ENCODE measurements around the gene SEC24C. TPM values are rescaled to one million over a fixed set of nuclear protein-coding genes. Genes with fewer than 3 reads are reported as not detected.

SEC24C gene
- total and polyA plus RNA-seq, 2 of the 4 experiments (the other 2 are of a cell fraction), result 74.2 to 88.9 TPM

DNA sequence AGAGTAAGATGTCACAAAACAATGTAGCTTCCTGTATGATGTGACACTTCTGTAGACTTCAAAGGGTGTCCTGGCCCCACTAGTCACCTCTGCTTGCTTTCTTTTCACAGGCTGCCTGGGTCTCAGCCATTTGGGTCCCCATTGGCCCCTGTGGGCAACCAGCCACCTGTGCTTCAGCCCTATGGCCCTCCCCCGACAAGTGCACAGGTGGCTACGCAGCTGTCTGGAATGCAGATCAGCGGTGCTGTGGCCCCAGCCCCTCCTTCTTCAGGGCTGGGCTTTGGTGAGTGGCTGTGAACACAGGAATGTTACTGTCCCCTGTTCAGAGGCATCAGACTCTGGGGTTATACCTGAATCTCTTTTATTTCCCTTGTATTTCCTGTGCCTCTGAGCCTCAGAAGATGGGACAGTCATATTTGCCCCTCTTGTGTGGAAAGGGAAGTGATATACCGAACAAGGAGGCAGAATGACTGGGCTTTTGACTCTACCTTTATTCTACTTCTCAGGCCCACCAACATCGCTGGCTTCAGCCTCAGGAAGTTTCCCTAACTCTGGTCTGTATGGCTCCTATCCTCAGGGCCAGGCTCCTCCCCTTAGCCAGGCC lies 15.4 kb downstream of the SEC24C start:
- CTCF ChIA-PET, result no interaction called here

More for the DNA sequence above, 15.4 kb downstream of the SEC24C start:
- dilution Hi-C loops (cut with HindIII; ENCODE audit: low sequenced_read_pairs, unreplicated experiment) (no loop called here), intact Hi-C loops (cut with micrococcal nuclease) (no loop called here), in situ Hi-C loops (cut with MboI; ENCODE audit: low sequenced_read_pairs) (no loop called here)
- H2AK5ac ChIP-seq (ENCODE audit: low read depth, low read length), result no peak overlapping the region
- no peaks in the 10 kb centered on the region for H3K9me3 ChIP-seq (ENCODE audit: control insufficient read depth, insufficient read depth, low read length)
- H3K27ac ChIP-seq (ENCODE audit: insufficient read depth, low read length), result no peak overlapping the region
- no peak for ATAC-seq (ENCODE audit: low read depth)
- no peak overlapping the region for H3K56ac ChIP-seq (ENCODE audit: extremely low read depth, insufficient read depth, low read length)
- peaks cover 50 to 79% of the 10 kb centered on the region in 2 experiments for H3K79me1 ChIP-seq (ENCODE audit: low read depth in 1 of 2, low read length in 2 of 2)
- no peak overlapping the region for H4K91ac ChIP-seq (ENCODE audit: insufficient read depth, low read depth, low read length)
- H3K4me2 ChIP-seq (ENCODE audit: low read depth, low read length), result no peak overlapping the region
- no peak overlapping the region for H4K5ac ChIP-seq (ENCODE audit: low read depth, low read length)
- BruUV-seq (replicated peaks), result no TSS peak
- no peak overlapping the region for H3K23ac ChIP-seq (ENCODE audit: low read depth, low read length)
- POLR2A ChIA-PET (ENCODE audit: unreplicated experiment), result no interaction called here
- H2BK15ac ChIP-seq (ENCODE audit: low read depth, low read length), result no peak overlapping the region
- peaks cover 21% of the 10 kb centered on the region for H3K9me1 ChIP-seq (ENCODE audit: insufficient read depth, low read length)
- no peak overlapping the region for H4K8ac ChIP-seq (ENCODE audit: low read depth in 2 of 2, low read length in 2 of 2)
- peaks cover 44% of the 10 kb centered on the region for H4K20me1 ChIP-seq (ENCODE audit: insufficient read depth, low read length)
- H2BK120ac ChIP-seq (ENCODE audit: low read depth, low read length), result no peak overlapping the region
- no peak overlapping the region for H3K18ac ChIP-seq (ENCODE audit: low read depth, low read length)
- H3K9ac ChIP-seq (ENCODE audit: low read depth, low read length), result no peak overlapping the region
- no peak overlapping the region for H3K4ac ChIP-seq (ENCODE audit: low read depth, low read length)
- H2AK9ac ChIP-seq (replicated peaks; ENCODE audit: low read depth, low read length, poor library complexity), result no peak overlapping the region
- no peak overlapping the region for H2BK20ac ChIP-seq (ENCODE audit: low read depth, low read length)
- no peak overlapping the region for H3K4me3 ChIP-seq (ENCODE audit: insufficient read depth, low read depth, low read length)
- H3K36me3 ChIP-seq (ENCODE audit: control insufficient read depth, insufficient read depth, low read length), result peaks cover 49% of the 10 kb centered on the region
- H3K14ac ChIP-seq (replicated peaks; ENCODE audit: low read depth, low read length), result no peak overlapping the region
- H2BK5ac ChIP-seq (ENCODE audit: low read depth, low read length, poor library complexity, severe bottlenecking), result no peak overlapping the region
- H3K27me3 ChIP-seq (ENCODE audit: control insufficient read depth, insufficient read depth, low read length), result no peaks in the 10 kb centered on the region
- WGBS, 2 experiments (ENCODE audit: extremely low coverage in 2 of 2, insufficient read length in 1 of 2), result 77% methylated on average over 4 of the region's 5 CpGs; no CpG with 5 or more reads in 1 of the 2 experiments
- no peak overlapping the region for H2AFZ ChIP-seq (replicated peaks; ENCODE audit: low read length, poor library complexity)
- TF ChIP-seq BHLHE40 (IDR thresholded peaks at IDR 0.05; ENCODE audit: low read depth, low read length) (no peak), RCOR1 (IDR thresholded peaks at IDR 0.05; ENCODE audit: insufficient replicate concordance, low read length) (no peak), RAD21 (IDR thresholded peaks at IDR 0.05; ENCODE audit: low read length) (no peak), RFX5 (IDR thresholded peaks at IDR 0.05; ENCODE audit: low read depth, low read length) (no peak), CEBPB (IDR thresholded peaks at IDR 0.05; ENCODE audit: low read depth, low read length) (no peak), NFE2L2 (IDR thresholded peaks at IDR 0.05; ENCODE audit: low read depth, low read length) (no peak), POLR2A (IDR thresholded peaks at IDR 0.05; ENCODE audit: low read depth, low read length) (no peak), CHD1 (IDR thresholded peaks at IDR 0.05; ENCODE audit: low read depth, low read length) (no peak), FOS (IDR thresholded peaks at IDR 0.05; ENCODE audit: low read depth, low read length) (no peak), SMC3 (IDR thresholded peaks at IDR 0.05; ENCODE audit: low read depth, low read length) (no peak), MAFK (IDR thresholded peaks at IDR 0.05; ENCODE audit: low read depth, low read length) (no peak), MXI1 (IDR thresholded peaks at IDR 0.05; ENCODE audit: borderline replicate concordance, low read depth, low read length) (no peak), MAZ (IDR thresholded peaks at IDR 0.05; ENCODE audit: borderline replicate concordance, low read depth, low read length) (no peak)
- TF ChIP-seq, protein P1, sequence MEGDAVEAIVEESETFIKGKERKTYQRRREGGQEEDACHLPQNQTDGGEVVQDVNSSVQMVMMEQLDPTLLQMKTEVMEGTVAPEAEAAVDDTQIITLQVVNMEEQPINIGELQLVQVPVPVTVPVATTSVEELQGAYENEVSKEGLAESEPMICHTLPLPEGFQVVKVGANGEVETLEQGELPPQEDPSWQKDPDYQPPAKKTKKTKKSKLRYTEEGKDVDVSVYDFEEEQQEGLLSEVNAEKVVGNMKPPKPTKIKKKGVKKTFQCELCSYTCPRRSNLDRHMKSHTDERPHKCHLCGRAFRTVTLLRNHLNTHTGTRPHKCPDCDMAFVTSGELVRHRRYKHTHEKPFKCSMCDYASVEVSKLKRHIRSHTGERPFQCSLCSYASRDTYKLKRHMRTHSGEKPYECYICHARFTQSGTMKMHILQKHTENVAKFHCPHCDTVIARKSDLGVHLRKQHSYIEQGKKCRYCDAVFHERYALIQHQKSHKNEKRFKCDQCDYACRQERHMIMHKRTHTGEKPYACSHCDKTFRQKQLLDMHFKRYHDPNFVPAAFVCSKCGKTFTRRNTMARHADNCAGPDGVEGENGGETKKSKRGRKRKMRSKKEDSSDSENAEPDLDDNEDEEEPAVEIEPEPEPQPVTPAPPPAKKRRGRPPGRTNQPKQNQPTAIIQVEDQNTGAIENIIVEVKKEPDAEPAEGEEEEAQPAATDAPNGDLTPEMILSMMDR (conservative IDR thresholded peaks at IDR 0.05; ENCODE audit: low read depth, low read length), result no peak
- TF ChIP-seq, protein P2, sequence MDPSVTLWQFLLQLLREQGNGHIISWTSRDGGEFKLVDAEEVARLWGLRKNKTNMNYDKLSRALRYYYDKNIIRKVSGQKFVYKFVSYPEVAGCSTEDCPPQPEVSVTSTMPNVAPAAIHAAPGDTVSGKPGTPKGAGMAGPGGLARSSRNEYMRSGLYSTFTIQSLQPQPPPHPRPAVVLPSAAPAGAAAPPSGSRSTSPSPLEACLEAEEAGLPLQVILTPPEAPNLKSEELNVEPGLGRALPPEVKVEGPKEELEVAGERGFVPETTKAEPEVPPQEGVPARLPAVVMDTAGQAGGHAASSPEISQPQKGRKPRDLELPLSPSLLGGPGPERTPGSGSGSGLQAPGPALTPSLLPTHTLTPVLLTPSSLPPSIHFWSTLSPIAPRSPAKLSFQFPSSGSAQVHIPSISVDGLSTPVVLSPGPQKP (IDR thresholded peaks at IDR 0.05; ENCODE audit: borderline replicate concordance, low read depth, low read length), result no peak
- TF ChIP-seq, protein P3, sequence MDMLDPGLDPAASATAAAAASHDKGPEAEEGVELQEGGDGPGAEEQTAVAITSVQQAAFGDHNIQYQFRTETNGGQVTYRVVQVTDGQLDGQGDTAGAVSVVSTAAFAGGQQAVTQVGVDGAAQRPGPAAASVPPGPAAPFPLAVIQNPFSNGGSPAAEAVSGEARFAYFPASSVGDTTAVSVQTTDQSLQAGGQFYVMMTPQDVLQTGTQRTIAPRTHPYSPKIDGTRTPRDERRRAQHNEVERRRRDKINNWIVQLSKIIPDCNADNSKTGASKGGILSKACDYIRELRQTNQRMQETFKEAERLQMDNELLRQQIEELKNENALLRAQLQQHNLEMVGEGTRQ (IDR thresholded peaks at IDR 0.05; ENCODE audit: low read depth, low read length), result no peak
- no peak for DNase-seq
- peaks cover 11% of the 10 kb centered on the region for H3K4me1 ChIP-seq (ENCODE audit: control insufficient read depth, insufficient read depth, low read length)

Measured in IMR-90 (cell line).